GM21717 (cell line): ENCODE data around the gene CAMK1D.
"Not testable (repeated sequence)": the region's sequence is repeated elsewhere in the genome, so short reads cannot be mapped to it uniquely, and the experiment has no call there.

ENCODE experiments used
- ATAC-seq: cut with Tn5 transposase; IDR thresholded peaks from one replicate; pipeline ENCODE4 v1.9.1; 2021; ENCODE audit warnings: mild to moderate bottlenecking, moderate library complexity; ENCODE audit not compliant: unreplicated experiment

Gene CAMK1D

GRCh38 chr10:12710594-12711349, 361.4 kb downstream of the CAMK1D start:
- peak; percentile 68 for ATAC-seq

DNA sequence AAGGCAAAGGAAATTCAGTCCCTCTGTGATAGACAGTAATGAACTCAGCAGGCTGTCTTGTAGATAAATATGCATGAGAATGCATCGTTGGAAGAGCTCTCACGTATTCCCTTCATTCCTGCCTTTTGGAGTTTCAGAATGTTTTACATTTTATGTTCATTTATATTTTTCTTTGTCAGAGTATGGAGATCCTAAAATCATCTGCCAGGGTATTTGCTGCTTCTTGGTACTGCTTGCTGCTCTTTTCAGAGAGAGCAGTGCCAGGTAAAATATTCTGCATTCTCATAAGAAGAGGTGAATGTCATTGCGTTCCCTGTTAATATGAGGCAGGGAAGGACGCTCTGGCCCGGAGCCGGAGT, 362.0 kb downstream of the CAMK1D start:
- ATAC-seq: no peak

GRCh38 chr10:12712293-12712983, 363.1 kb downstream of the CAMK1D start:
- ATAC-seq: no peak

- ATAC-seq: not testable (repeated sequence)
Measured at GRCh38 chr10:12712984-12713316, 363.6 kb downstream of the CAMK1D start.

GRCh38 chr10:12716042-12716441, 366.7 kb downstream of the CAMK1D start:
- ATAC-seq: no peak

DNA sequence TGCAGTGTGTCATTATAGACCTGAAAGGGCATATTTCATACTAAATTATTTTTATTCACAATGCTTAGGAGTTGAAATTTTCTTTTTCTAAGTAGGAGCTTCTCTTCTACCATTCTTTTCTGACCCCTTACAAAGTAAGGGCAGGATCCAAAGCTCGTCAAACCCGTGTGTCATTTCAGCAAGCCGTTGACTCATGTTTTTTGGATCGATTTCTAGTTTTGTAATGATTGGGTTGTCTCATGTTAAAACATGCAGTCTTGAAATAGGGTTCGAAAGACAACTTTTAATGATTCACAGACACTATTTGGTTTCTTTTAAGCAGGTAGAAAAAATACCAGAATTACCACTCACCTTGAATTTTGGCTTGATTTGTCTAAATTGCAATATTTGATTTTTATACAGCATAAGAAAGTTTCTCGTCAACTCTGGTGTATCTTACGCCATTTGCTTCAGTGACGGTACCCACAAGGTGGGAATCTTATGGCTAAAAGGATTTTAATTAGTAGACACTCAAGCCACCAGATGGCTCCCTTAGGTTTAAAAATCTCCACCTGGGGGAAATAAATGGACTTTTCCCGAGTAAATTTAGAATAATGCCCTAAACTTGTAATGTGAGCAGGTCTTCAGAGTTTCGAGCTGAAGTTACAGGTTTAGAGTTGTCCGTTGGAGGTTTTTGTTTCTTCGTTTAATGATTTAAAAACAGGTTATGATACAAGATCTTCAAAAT, 368.8 kb downstream of the CAMK1D start:
- no peak for ATAC-seq

- ATAC-seq: no peak
Measured at GRCh38 chr10:12719365-12719764, 370.0 kb downstream of the CAMK1D start.

DNA sequence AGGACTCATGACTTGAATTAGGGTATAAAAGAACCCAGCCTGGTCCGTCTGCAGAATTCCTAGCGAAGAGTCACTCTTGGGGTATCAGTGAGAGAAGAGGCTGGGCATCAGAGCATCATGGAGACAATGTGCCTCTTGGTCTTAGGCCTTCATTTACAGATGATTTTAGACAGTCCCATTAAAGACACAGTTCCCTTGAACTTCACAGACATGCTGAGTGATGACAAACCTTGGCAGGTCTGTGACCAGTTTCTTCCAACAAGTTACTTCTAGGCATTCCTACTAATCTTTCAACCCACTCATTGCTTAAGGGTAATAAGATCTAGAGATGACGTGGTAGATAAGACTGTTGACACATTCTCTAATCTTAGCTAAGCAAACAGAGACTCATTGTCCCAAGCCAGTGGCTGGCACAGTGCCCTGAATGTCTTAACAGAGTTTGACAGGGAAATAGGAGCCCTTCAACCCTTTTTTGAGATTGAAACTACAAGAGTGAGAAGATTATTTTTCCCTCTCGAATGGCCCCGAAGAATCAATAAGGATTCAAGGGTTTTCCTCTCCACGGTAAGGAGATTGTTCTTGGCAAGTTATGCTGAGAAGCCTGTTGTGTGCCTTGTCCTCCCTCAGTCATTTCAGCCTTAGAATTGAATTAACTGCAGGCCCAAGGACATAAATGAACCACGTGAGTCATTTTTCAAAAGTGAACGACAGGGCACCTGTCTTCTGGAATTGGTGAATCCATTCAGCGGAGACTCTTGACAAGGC, 371.1 kb downstream of the CAMK1D start:
- no peak for ATAC-seq

DNA sequence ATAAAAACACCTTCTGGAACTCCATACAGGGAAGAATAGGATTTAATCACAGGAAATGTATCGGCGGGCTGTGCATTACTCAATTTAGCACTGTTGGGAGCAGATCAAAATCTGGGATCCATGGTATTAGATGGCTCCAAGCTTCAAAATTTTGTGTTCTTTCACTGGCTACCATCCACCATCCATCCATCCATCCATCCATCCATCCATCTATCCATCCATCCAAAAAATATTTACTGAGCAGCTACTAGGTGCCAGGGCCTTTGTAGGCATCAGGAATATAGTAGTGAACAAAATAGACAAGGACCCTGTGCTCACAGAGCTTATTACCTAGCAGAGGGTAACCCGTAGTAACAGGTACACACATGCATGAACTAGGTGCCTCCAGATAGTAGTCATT, 372.0 kb downstream of the CAMK1D start:
- no peak for ATAC-seq

GRCh38 chr10:12723220-12723619, 373.9 kb downstream of the CAMK1D start:
- ATAC-seq: no peak

DNA sequence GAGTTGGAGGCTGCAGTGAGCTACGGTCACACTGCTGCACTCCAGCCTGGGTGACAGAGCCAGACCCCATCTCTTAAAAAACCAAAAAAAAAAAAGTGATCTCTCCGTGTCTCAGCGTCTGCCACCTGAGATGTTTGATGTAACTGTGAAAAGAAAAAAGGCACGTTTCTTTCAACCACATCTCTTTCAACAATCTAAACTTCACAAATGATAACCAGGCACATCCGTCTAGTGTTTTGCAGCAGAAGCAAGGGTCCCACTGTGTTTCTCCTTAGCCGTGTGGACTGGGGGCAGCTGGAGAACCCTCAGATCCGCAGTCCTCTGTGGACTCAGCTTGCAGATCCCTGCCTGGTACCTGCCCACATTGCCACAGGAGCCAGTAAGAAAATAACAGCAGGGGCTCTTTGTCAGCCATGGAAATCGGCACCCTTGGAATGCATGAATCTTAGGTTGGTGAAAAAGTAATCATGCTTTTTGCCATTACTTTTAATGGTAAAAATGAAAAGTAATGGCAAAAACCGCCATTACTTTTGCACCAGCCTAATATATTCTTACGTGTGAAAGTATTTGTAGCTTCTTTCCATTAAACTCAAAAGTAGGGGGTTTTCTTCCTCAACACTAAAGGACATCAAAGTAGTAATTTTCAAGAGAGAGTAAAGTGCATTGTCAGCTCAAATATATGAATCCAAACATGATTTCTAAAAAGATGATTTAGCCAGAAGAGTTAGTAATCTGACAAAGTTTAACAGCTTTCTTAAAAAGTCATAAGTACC, 375.6 kb downstream of the CAMK1D start:
- no peak for ATAC-seq

DNA sequence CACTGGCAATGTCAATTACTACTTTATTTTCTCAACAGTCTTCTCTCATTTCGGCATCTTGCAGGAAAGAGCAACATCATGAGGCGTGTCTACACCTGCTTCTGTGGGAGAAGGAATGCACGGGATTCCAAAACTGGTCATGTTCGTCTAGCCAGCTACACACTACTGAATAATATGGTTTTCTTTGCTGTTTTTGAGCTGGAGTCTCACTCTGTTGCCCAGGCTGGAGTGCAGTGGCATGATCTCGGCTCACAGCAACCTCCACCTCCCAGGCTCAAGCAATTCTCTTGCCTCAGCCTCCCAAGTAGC, 376.2 kb downstream of the CAMK1D start:
- not testable (repeated sequence) for ATAC-seq

- ATAC-seq: no peak
Measured at GRCh38 chr10:12726971-12727831, 377.9 kb downstream of the CAMK1D start.

DNA sequence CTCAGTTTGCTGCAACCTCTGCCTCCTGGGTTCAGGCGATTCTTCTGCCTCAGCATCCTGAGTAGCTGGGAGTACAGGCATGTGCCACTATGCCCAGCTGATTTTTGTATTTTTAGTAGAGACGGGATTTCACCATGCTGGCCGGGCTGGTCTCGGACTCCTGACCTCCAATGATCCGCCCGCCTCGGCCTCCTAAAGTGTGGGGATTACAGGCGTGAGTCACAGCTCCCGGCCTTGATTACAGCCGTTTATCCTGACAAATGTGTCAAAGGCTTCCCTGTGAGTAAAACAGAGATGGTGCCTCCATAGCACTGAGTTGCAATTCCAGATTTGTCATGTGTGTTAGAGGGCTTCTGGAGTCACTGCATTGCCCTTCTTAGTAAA, 378.5 kb downstream of the CAMK1D start:
- no peak for ATAC-seq

DNA sequence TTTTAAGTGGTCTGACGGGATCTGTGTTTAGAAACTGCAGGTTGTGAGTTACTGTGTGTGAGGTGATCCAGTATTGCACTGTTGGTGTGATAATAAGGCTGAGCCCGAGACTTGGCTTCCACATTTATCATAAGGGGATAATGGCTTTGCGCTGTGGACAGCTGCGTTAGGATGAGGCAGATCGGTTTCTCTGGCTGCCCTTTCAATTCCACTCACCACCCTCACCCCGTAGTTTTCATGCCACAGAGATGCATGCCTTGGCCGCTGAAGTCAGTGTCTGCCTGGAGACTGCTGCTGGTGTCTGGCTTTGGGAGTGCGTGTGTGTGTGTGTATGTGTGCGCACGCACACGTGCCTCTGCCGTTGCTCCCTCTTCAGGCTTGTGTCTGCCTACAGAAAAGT, 379.1 kb downstream of the CAMK1D start:
- ATAC-seq: no peak

DNA sequence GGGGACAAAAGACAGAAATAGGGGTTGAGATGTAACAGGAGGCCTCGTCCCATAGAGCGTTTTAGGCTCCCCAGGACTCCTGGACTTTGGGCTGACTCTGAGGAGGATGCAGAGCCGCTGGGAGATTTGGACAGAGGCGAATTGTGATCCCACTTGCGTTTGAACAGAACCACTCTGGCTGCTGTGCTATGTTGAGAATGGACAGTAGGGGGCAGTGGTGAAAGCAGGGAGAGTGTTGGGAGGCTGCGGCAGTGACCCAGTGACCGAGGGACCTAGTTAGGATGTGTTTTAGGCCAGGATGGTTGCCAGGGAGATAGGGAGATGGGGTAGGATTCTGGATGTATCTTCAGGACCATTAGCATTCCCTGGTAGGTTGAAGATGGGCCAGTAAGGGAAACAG, 380.5 kb downstream of the CAMK1D start:
- no peak for ATAC-seq

DNA sequence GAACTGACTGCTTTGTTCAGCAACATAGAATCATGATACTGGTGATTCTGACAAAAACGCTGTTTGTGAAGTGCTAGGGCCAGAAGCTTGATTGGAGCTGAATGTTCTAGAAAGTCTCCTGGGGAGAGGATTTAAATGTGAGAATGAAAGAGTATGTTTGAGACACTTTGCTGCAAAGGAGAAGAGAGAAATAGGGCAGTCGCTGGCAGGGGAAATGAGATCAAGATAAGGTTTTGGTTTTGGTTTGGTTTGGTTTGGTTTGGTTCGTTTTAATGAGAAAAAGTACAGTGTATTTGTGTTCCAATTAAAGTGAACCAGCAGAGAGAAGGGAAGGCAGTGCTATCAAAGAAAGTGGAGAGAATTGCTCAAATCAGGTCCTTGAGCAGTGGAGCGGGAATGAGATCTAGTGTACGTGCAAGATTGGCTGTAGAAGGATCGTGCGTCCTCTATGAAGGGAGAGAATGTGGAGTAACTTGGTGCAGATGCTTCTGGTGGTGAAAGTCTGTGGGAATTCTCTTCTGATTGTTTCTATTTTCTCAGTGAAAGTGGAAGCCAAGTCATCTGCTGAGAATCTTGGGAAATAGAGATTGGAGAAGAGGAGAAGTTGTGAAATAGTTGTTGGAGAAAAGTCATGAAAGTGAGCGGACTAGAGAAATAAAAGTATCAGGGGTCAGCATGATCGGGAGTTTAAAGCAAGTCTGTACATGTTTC, 381.6 kb downstream of the CAMK1D start:
- peak; percentile 62 for ATAC-seq

DNA sequence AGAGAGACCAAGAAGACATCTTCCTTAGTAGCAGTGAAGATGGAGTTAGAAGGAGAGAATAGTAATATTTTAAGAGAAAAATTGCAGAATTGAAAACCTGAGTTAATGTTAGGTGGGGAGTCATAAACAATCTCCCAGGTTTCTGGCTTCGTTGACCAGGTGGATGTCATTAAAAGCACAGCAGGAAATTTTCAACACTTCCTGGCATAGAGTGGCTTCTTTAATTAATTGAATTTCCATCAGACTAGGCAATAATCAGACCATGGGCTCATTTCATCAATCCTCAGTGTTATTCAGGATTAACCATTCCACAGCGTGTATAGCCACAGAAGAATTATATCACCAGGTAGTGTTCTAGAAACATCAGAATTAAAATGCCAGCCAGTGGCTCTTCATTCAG, 383.9 kb downstream of the CAMK1D start:
- ATAC-seq: no peak

- no peak for ATAC-seq
Measured at GRCh38 chr10:12735843-12736462, 386.6 kb downstream of the CAMK1D start.
